Trophoblast cell (in vitro differentiated cells and primary cell): ENCODE data around the gene BGLAP.

Experiments
- DNase-seq, 2 donors: peaks; one replicate each; pipeline ENCODE4 v3.0.0-alpha.2; 2016
- H2AFZ ChIP-seq: 2 replicates; pipeline ENCODE4 v1.6.1; 2013; ENCODE audit warnings: low read length, moderate library complexity, mild to moderate bottlenecking; ENCODE audit not compliant: insufficient read depth, poor library complexity
- H2AK5ac ChIP-seq: 2 replicates; pipeline ENCODE4 v1.6.1; 2013; ENCODE audit warnings: mild to moderate bottlenecking, low read length
- H2BK120ac ChIP-seq: 2 replicates; pipeline ENCODE4 v1.6.1; 2013; ENCODE audit warnings: low read length, mild to moderate bottlenecking, moderate library complexity; ENCODE audit not compliant: insufficient read depth, poor library complexity
- H2BK12ac ChIP-seq: 2 replicates; pipeline ENCODE4 v1.6.1; 2013; ENCODE audit warnings: mild to moderate bottlenecking, low read length, moderate library complexity
- H2BK5ac ChIP-seq: 2 replicates; pipeline ENCODE4 v1.6.1; 2013; ENCODE audit warnings: low read length, low read depth, moderate library complexity, mild to moderate bottlenecking; ENCODE audit not compliant: poor library complexity
- H3K14ac ChIP-seq: 2 replicates; pipeline ENCODE4 v1.6.1; 2013; ENCODE audit warnings: mild to moderate bottlenecking, low read length
- H3K18ac ChIP-seq: 2 replicates; pipeline ENCODE4 v1.6.1; 2013; ENCODE audit warnings: mild to moderate bottlenecking, low read length
- H3K23ac ChIP-seq: 2 replicates; pipeline ENCODE4 v1.6.1; 2013; ENCODE audit warnings: low read length
- H3K27ac ChIP-seq: 2 replicates; pipeline ENCODE4 v1.5.1; 2013; ENCODE audit warnings: low read depth, mild to moderate bottlenecking, inconsistent platforms, low read length, moderate library complexity
- H3K27me3 ChIP-seq: 2 replicates; pipeline ENCODE4 v1.6.1; 2013; ENCODE audit warnings: inconsistent platforms, mild to moderate bottlenecking, low read length, moderate library complexity; ENCODE audit not compliant: insufficient read depth
- H3K36me3 ChIP-seq, 2 experiments: 1 replicate in 1 of 2; 2 replicates in 1 of 2; pipeline ENCODE4 v1.6.1; 2013; ENCODE audit warnings: low read length in 2 of 2, mild to moderate bottlenecking in 2 of 2, moderate library complexity in 1 of 2; ENCODE audit not compliant: insufficient read depth in 2 of 2, control insufficient read depth in 1 of 2
- H3K4ac ChIP-seq: 2 replicates; pipeline ENCODE4 v1.6.1; 2013; ENCODE audit warnings: low read depth, mild to moderate bottlenecking, low read length, moderate library complexity
- H3K4me1 ChIP-seq, 2 experiments: 1 replicate in 1 of 2; 2 replicates in 1 of 2; pipeline ENCODE4 v1.6.1; 2013; ENCODE audit warnings: low read length in 2 of 2, mild to moderate bottlenecking in 2 of 2, moderate library complexity in 1 of 2; ENCODE audit not compliant: insufficient read depth in 2 of 2, control insufficient read depth in 1 of 2
- H3K4me2 ChIP-seq: 2 replicates; pipeline ENCODE4 v1.6.1; 2013; ENCODE audit warnings: inconsistent platforms, mild to moderate bottlenecking, low read length, moderate library complexity
- H3K4me3 ChIP-seq: 2 replicates; pipeline ENCODE4 v1.5.1; 2013; ENCODE audit warnings: mild to moderate bottlenecking, low read depth, low read length, inconsistent platforms
- H3K79me1 ChIP-seq: one replicate; pipeline ENCODE4 v1.6.1; 2013; ENCODE audit warnings: low read length
- H3K79me2 ChIP-seq: 2 replicates; pipeline ENCODE4 v1.6.1; 2013; ENCODE audit warnings: low read length, mild to moderate bottlenecking; ENCODE audit not compliant: control insufficient read depth, insufficient read depth, poor library complexity
- H3K9ac ChIP-seq: 2 replicates; pipeline ENCODE4 v1.6.1; 2013; ENCODE audit warnings: mild to moderate bottlenecking, low read length
- H3K9me3 ChIP-seq: 2 replicates; pipeline ENCODE4 v1.6.1; 2013; ENCODE audit warnings: low read depth, mild to moderate bottlenecking, control low read depth, inconsistent platforms, low read length; ENCODE audit not compliant: insufficient read depth
- H4K12ac ChIP-seq: 2 replicates; pipeline ENCODE4 v1.6.1; 2013; ENCODE audit warnings: low read depth, mild to moderate bottlenecking, low read length, moderate library complexity
- H4K8ac ChIP-seq: 2 replicates; pipeline ENCODE4 v1.6.1; 2013; ENCODE audit warnings: low read depth, mild to moderate bottlenecking, low read length, moderate library complexity
- H4K91ac ChIP-seq: one replicate; pipeline ENCODE4 v1.6.1; 2013; ENCODE audit warnings: low read depth, mild to moderate bottlenecking, low read length, moderate library complexity
- WGBS: extraction: QIAGEN DNeasy Blood & Tissue Kit; methylation state at CpG from one replicate; pipeline ENCODE4 v1.1.7; 2013; ENCODE audit warnings: missing lambda C conversion rate; ENCODE audit not compliant: insufficient read length, insufficient coverage; ENCODE audit errors: extremely low coverage; 5-methylcytosine and 5-hydroxymethylcytosine counted together

The BGLAP gene

DNA sequence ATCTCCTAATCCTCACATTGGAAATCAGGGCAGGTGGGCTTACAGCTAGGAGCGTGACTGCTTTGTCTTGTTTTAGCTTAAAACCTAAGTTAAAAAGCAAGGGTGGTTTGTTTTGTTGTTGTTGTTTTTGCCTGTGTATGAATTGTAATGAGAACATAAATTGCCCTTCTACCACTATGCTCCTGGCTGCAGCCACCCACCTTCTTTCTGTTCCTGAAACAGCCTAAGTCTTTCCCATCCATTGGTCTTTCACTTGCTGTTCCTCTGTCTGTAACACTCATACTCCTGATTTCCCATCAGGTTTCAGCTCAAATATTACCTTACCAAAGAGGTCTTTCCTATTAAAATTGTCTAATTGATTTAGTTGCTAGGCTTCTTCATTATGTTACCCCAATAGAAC lies 41.5 kb downstream of the BGLAP start:
- H4K8ac ChIP-seq: peak overlapping the region; percentile 98
- peaks cover 20 to 21% of the 10 kb centered on the region in 2 experiments for H3K4me1 ChIP-seq
- H3K4me2 ChIP-seq: peak overlapping the region; percentile 81
- no peak overlapping the region for H3K23ac ChIP-seq
- H3K9ac ChIP-seq: no peak overlapping the region
- no peak overlapping the region for H3K4me3 ChIP-seq
- no peak overlapping the region for H3K27ac ChIP-seq
- no peak overlapping the region for H2BK5ac ChIP-seq
- H2AK5ac ChIP-seq: peak overlapping the region; percentile 36
- H4K91ac ChIP-seq: peak overlapping the region; percentile 84
- peaks cover 20% of the 10 kb centered on the region for H3K79me2 ChIP-seq
- H3K4ac ChIP-seq: peak overlapping the region; percentile 76
- peak overlapping the region; percentile 50 for H2BK120ac ChIP-seq
- peak overlapping the region; percentile 90 for H4K12ac ChIP-seq
- H3K79me1 ChIP-seq: peaks cover 5% of the 10 kb centered on the region
- H3K18ac ChIP-seq: no peak overlapping the region
- no peaks in the 10 kb centered on the region for H3K27me3 ChIP-seq
- no peaks in the 10 kb centered on the region for H3K9me3 ChIP-seq
- no peak overlapping the region for H3K14ac ChIP-seq
- H2BK12ac ChIP-seq: peak overlapping the region; percentile 34
- peak overlapping the region; percentile 66 for H2AFZ ChIP-seq
- DNase-seq: no peak
- WGBS: no CpG with 5 or more reads among the region's 1 CpG
- peaks cover 12 to 13% of the 10 kb centered on the region in 2 experiments for H3K36me3 ChIP-seq

DNA sequence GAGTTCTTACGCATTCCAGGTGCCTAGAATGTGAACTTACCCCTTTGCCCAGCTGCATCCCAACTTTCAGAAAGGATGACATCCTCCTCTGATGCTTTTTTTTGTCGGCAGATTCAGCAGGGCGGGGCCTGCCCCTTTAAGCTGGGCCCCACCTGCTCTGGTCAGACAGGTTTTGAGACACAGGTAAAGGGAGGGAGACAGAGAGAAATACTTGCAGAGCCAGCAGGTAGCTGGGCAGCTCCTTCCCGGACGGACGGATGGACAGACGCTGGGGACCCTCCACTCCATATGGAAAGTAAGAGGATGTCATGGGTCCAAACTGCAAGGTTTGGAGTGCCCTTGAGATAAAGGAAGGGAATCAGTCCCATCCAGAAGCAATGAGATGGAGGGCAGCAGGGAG lies 42.1 kb downstream of the BGLAP start, which contains the start of gene TMEM79:
Gene TMEM79, plus strand, starts transcription at position 214 of the 400 bp plus-strand sequence. CDS start 902 bp downstream, outside the sequence.
- no CpG with 5 or more reads among the region's 7 CpGs for WGBS
- Histone ChIP-seq H3K79me1 (peaks cover 5% of the 10 kb centered on the region), H3K27me3 (no peaks in the 10 kb centered on the region), H3K9me3 (no peaks in the 10 kb centered on the region), H2AK5ac (peak within 1 kb of the TSS; percentile 36), H3K4me3 (no peak within 1 kb of the TSS), H3K18ac (peak within 1 kb of the TSS; percentile 93), H3K9ac (no peak within 1 kb of the TSS), H2BK120ac (peak within 1 kb of the TSS; percentile 50), H3K79me2 (peaks cover 20% of the 10 kb centered on the region), H2BK12ac (peak within 1 kb of the TSS; percentile 34), H4K8ac (peak within 1 kb of the TSS; percentile 98), H3K27ac (peak within 1 kb of the TSS; percentile 60), H3K4me2 (peak within 1 kb of the TSS; percentile 81), H4K12ac (peak within 1 kb of the TSS; percentile 90), H3K23ac (no peak within 1 kb of the TSS), H4K91ac (peak within 1 kb of the TSS; percentile 84), H2AFZ (peak within 1 kb of the TSS; percentile 66), H3K4me1 (peaks cover 20 to 21% of the 10 kb centered on the region in 2 experiments), H3K4ac (peak within 1 kb of the TSS; percentile 76), H3K14ac (peak within 1 kb of the TSS; percentile 81), H2BK5ac (no peak within 1 kb of the TSS), H3K36me3 (peaks cover 7 to 10% of the 10 kb centered on the region in 2 experiments)
- DNase-seq: peak; percentile 6 to 58

DNA sequence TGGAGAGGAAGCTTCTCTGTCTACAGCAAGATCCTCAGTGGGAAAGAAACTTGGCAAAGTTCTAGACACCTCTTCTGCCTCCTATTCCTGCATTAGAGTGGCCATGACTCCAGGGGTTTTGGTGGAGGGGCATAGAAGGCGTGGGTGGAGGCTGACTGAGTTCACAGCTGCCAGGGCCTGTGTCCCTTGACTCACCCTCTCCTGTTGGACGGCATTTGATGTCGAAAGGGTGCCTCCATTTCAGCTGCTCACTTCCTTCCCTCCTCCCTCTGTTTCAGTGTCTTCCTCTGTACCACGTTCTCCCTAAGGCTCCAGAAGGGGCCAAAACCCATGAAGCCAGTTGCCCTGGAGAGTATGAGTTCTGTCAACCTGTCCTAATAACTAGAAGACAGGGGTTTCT lies 42.8 kb downstream of the BGLAP start:
- Histone ChIP-seq H4K8ac (no peak overlapping the region), H2BK5ac (no peak overlapping the region), H3K9me3 (no peaks in the 10 kb centered on the region), H2AFZ (no peak overlapping the region), H3K79me2 (peaks cover 20% of the 10 kb centered on the region), H2BK120ac (no peak overlapping the region), H3K14ac (no peak overlapping the region), H4K91ac (no peak overlapping the region), H3K4me2 (no peak overlapping the region), H3K27me3 (no peaks in the 10 kb centered on the region), H3K18ac (no peak overlapping the region), H3K4me3 (no peak overlapping the region), H3K9ac (no peak overlapping the region), H2AK5ac (no peak overlapping the region), H3K27ac (no peak overlapping the region), H2BK12ac (peak overlapping the region; percentile 30), H3K4me1 (peaks cover 20 to 21% of the 10 kb centered on the region in 2 experiments), H3K36me3 (peaks cover 7 to 10% of the 10 kb centered on the region in 2 experiments), H4K12ac (no peak overlapping the region), H3K79me1 (peaks cover 5% of the 10 kb centered on the region), H3K4ac (no peak overlapping the region), H3K23ac (no peak overlapping the region)
- WGBS: no CpG with 5 or more reads among the region's 4 CpGs
- DNase-seq: no peak

DNA sequence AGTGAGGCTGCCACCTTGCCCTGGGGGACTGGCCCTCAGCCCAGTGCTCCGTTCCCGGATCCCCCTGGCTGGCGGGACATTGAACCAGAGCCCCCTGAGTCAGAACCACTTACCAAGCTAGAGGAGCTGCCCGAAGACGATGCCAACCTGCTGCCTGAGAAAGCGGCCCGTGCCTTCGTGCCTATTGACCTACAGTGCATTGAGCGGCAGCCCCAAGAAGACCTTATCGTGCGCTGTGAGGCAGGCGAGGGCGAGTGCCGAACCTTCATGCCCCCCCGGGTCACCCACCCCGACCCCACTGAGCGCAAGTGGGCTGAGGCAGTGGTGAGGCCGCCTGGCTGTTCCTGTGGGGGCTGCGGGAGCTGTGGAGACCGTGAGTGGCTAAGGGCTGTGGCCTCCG lies 43.5 kb downstream of the BGLAP start:
- Histone ChIP-seq H3K36me3 (peaks cover 2 to 7% of the 10 kb centered on the region in 2 experiments), H3K18ac (no peak overlapping the region), H3K4me3 (no peak overlapping the region), H3K14ac (no peak overlapping the region), H3K9me3 (no peaks in the 10 kb centered on the region), H2BK12ac (no peak overlapping the region), H2AFZ (no peak overlapping the region), H2BK120ac (no peak overlapping the region), H3K4me2 (no peak overlapping the region), H3K4me1 (peaks cover 20 to 21% of the 10 kb centered on the region in 2 experiments), H3K27ac (no peak overlapping the region), H3K4ac (no peak overlapping the region), H3K9ac (no peak overlapping the region), H2BK5ac (no peak overlapping the region), H4K12ac (no peak overlapping the region), H3K79me2 (peaks cover 16% of the 10 kb centered on the region), H3K27me3 (no peaks in the 10 kb centered on the region), H4K8ac (no peak overlapping the region), H3K79me1 (peaks cover 5% of the 10 kb centered on the region), H3K23ac (no peak overlapping the region), H2AK5ac (no peak overlapping the region), H4K91ac (no peak overlapping the region)
- no peak for DNase-seq
- WGBS: no CpG with 5 or more reads among the region's 21 CpGs
